22Rv1 (cell line): Measurements from ENCODE around the gene SLC8A1.

Experiments
- H3K27ac ChIP-seq: fragments of 450-650 bp; 2 replicates; pipeline ENCODE4 v1.5.1; 2017
- ZFX ChIP-seq: fragments of 450-650 bp; IDR thresholded peaks from 2 replicates; pipeline ENCODE4 v1.6.1; 2017; ENCODE audit warnings: antibody characterized with exemption, borderline replicate concordance
- TF ChIP-seq, protein P1 (sequence below): fragments of 450-650 bp; IDR thresholded peaks from 2 replicates; pipeline ENCODE4 v1.5.1; 2017; ENCODE audit warnings: mild to moderate bottlenecking

SLC8A1 gene

DNA sequence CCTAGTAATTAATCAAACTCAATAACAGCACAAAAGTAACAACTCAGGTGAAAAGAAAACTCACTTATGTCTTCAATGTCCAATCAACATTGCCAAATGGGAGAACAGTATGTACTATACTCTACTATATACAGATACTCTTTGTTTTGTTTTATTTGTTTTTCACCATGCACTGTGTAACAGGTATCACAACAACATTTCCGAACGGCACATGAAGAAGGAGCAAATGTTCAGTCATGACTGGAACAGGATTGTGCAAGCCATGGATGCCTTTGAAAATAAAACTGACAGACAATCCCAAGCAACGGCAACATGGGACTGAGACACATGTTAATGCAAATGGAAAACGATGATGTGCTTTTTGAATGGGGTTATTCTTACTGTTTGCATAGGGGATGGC lies 337.9 kb downstream of the SLC8A1 start:
- no peak for TF ChIP-seq ZFX
- TF ChIP-seq, protein P1, sequence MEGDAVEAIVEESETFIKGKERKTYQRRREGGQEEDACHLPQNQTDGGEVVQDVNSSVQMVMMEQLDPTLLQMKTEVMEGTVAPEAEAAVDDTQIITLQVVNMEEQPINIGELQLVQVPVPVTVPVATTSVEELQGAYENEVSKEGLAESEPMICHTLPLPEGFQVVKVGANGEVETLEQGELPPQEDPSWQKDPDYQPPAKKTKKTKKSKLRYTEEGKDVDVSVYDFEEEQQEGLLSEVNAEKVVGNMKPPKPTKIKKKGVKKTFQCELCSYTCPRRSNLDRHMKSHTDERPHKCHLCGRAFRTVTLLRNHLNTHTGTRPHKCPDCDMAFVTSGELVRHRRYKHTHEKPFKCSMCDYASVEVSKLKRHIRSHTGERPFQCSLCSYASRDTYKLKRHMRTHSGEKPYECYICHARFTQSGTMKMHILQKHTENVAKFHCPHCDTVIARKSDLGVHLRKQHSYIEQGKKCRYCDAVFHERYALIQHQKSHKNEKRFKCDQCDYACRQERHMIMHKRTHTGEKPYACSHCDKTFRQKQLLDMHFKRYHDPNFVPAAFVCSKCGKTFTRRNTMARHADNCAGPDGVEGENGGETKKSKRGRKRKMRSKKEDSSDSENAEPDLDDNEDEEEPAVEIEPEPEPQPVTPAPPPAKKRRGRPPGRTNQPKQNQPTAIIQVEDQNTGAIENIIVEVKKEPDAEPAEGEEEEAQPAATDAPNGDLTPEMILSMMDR: no peak
- H3K27ac ChIP-seq: no peak overlapping the region

DNA sequence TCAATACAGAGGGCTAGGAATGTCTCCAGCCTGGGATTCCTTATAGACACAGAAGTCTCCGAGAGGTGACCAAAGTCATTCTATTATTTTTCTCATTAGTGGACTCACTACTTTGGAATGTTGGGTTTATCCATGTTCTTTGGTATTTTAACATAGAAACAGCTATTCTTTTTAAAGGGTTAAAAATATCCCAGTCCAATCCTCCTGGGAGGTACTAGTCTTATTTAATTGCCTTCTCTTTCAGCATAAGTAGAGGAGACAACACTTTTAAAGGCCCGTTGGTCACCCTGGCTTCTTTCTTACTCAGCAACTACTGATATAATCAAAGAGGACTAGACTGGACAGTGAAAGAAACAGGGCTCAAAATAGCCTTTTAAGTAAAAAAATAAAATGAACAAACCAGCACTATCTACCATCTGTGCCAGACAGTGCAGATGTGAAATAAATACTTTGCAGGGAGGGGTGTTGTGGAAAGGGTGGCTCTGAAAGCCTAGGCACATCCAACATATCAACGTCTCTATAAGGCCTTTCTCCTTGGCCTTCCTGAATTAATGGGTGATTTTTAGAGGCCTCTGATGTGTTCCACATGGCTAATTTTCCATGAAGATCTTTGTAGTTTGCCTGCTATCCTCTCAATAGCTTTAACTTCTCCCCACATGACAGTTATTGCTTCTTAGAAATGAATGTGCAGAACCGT lies 338.5 kb downstream of the SLC8A1 start:
- H3K27ac ChIP-seq: no peak overlapping the region
- TF ChIP-seq, protein P1: no peak
- TF ChIP-seq ZFX: no peak

DNA sequence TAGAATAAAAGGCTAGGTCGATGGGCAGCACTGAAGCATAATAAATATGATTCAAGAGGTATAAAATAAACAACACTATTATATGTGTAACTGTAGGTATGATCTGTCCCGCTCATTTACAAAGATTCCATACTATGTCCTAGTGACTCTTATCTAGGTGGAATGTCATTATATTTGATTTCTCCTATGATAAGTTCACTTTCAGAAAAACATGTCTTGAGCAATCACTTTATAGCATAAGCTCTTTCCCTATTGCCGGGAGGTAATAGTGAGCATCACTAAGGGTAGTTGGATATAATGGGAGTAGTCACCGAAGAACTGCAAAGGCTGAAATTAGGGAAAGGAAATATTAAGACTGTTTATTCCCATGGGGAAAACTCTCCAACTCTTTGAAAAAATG lies 342.5 kb downstream of the SLC8A1 start:
- TF ChIP-seq ZFX: no peak
- TF ChIP-seq, protein P1: no peak
- no peak overlapping the region for H3K27ac ChIP-seq

DNA sequence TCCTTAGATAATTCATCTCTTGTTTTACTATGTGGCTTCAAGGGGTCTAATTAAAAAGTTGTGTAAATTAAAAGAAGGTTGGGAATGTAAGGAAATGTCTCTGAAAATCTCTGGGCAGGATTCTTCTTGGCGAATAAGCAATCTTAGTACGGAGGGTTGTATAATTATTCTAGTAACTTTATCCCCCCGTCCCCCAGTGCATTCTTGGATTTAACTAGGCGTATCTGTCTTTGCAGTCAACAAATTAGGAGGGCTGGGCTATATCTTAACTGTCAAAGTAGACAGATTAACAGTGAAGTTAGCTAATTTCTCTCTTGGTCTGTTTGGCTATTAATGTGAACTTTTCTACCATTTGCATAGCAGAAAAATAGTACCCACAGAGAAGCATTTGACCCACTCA lies 343.0 kb downstream of the SLC8A1 start:
- H3K27ac ChIP-seq: no peak overlapping the region
- TF ChIP-seq, protein P1: no peak
- no peak for TF ChIP-seq ZFX

DNA sequence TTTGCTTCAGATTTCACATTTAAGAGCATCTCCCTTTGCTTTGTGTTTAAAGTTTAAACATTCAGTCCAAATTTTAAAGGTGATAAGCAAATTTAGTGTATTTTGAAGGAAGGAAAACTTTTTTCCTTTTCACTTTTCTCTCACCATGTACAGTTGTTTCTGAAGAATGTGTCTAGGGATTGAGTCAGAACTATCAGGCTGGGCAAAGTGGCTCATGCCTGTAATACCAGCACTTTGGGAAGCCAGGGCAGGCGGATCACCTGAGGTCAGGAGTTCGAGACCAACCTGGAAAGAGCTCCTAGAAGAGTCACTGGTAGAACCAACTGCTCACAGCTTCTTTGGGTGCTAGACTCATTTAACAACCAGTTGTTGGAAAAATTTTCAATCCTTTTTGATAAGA lies 345.8 kb downstream of the SLC8A1 start:
- H3K27ac ChIP-seq: no peak overlapping the region

DNA sequence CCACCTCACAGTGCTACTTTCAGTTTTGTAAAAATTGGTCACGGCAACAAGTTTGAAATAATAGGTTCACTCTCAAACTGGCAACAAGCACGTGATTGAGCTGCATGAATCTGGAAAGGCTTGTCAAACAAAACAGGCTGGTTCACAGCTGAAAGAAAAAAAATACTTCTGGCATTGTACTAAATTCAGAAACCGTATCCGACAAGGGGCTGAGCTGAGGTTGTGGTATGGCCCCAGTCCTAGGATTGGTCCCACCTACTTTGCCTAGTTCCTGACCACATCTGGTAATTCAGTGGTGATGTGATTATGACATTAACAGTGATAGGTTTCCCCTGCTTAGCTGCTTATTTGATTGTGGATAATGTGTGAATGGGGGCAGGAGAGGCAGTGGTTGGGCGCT lies 346.3 kb downstream of the SLC8A1 start:
- H3K27ac ChIP-seq: no peak overlapping the region
- no peak for TF ChIP-seq ZFX
- TF ChIP-seq, protein P1: no peak

More for the DNA sequence above, 345.8 kb downstream of the SLC8A1 start:
- no peak for TF ChIP-seq ZFX
- TF ChIP-seq, protein P1: no peak

DNA sequence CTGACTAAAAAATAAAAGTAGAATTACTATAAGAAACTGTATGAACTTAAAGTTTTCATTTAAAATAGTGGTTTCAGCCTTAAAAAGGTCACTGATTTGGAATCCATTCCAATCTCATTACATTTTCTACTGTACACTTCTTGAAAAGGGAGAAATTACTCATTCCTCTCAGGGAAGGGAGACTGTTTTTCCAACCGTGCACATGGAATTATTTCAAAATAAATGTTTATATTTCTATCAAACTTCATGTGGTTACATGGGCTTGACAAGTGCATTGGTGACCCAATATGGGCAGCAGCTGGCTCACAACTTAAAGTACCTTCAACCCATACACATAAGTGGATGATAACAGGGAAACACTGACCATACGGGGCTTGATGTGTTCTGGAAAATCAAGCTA lies 348.3 kb downstream of the SLC8A1 start:
- no peak overlapping the region for H3K27ac ChIP-seq
- TF ChIP-seq, protein P1: no peak
- TF ChIP-seq ZFX: no peak
